ENCODE measurements around the gene CCR6.
"Not testable (repeated sequence)": the region's sequence is repeated elsewhere in the genome, so short reads cannot be mapped to it uniquely, and the experiment has no call there.

The CCR6 gene

GRCh38 chr6:167178896-167179655 is 56.2 kb downstream of the CCR6 start:
- not testable (repeated sequence) for DNase-seq

- DNase-seq = not testable (repeated sequence)
These were observed 57.2 kb downstream of the CCR6 start for GRCh38 chr6:167180086-167180485.

GRCh38 chr6:167181351-167181750 is 58.5 kb downstream of the CCR6 start:
- DNase-seq = not testable (repeated sequence)

- not testable (repeated sequence) for DNase-seq
These were observed 60.0 kb downstream of the CCR6 start for GRCh38 chr6:167182913-167183314.

- not testable (repeated sequence) for DNase-seq
These were observed 62.2 kb downstream of the CCR6 start for GRCh38 chr6:167185101-167185500.

- not testable (repeated sequence) for DNase-seq
These were observed 64.4 kb downstream of the CCR6 start for GRCh38 chr6:167187275-167187674.

Data from activated T-cell treated with anti-CD3 and anti-CD28 coated beads, Interleukin-2, amount 50 U/mL, for 1 hour (primary cell).